ENCODE measurements around the gene AADAT. TPM values are rescaled to one million over a fixed set of nuclear protein-coding genes. Genes with fewer than 3 reads are reported as not detected.
A peak's percentile ranks its signal among the peaks of the same experiment; 100 is the strongest.

Gene AADAT
- total RNA-seq, 1 donor from 2014 or later, result not detected

DNA sequence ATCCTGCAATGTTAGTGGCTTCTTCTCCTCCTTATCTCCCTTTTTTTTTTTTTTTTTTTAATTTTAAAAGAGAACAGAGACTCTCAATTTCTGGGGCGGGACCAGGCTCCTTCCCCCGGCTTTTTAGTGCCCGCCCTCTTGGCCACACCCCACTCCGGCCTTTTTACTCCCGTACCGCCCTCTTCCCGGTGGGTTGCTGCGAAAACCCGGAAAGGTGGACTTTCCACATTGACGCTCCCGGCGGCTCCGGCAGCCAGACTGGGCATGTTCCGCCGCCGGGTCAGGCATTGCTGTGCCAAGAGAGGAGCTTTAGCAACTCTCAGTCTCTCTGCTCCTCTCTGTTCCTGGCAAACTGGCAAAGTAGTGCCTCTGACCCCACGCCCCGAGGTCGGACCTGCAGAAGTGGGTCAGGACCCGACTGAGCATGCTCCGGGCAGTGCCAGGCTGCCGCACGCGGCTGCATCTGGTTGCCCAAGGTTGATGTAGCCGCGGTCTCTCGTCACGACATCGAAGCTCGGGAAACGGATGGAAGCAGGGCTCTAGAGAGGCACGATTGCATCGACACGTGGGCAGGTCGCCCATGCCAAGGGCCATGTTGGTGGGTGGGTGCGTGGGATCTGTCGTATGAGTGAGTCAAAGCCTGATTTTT is 62.5 kb downstream of the AADAT start:
- ChIA-PET CTCF (interaction anchor here (0.8 kb wide), 1 partner anchor 217 kb away, joined by 3 read pairs; no protein-coding TSS in a partner anchor), POLR2A (interaction anchor here (0.7 to 1.0 kb wide), 3 partner anchors 15 to 407 kb away, joined by 3 to 8 read pairs (median 4); partner anchors contain the start of gene CLCN3)
- DNase-seq (peak; percentile 86), ATAC-seq (ENCODE audit: low read depth) (peak; percentile 76)
- Mint-ChIP-seq H3K27ac (peak overlapping the region; percentile 47), H3K36me3 (ENCODE audit: low read depth) (no peaks in the 10 kb centered on the region), H3K9me3 (no peaks in the 10 kb centered on the region), H3K4me1 (peaks cover 13% of the 10 kb centered on the region), H3K4me3 (peak overlapping the region; percentile 89), H3K27me3 (peaks cover 21% of the 10 kb centered on the region)
- TF ChIP-seq, protein P1, sequence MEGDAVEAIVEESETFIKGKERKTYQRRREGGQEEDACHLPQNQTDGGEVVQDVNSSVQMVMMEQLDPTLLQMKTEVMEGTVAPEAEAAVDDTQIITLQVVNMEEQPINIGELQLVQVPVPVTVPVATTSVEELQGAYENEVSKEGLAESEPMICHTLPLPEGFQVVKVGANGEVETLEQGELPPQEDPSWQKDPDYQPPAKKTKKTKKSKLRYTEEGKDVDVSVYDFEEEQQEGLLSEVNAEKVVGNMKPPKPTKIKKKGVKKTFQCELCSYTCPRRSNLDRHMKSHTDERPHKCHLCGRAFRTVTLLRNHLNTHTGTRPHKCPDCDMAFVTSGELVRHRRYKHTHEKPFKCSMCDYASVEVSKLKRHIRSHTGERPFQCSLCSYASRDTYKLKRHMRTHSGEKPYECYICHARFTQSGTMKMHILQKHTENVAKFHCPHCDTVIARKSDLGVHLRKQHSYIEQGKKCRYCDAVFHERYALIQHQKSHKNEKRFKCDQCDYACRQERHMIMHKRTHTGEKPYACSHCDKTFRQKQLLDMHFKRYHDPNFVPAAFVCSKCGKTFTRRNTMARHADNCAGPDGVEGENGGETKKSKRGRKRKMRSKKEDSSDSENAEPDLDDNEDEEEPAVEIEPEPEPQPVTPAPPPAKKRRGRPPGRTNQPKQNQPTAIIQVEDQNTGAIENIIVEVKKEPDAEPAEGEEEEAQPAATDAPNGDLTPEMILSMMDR (IDR thresholded peaks at IDR 0.05), result no peak
- intact Hi-C loops (cut with micrococcal nuclease), result loop anchor here (1.0 to 10.0 kb wide), 5 partner anchors 367 to 1713 kb away; partner anchors contain the start of genes DDX60, NEK1 and SH3RF1

DNA sequence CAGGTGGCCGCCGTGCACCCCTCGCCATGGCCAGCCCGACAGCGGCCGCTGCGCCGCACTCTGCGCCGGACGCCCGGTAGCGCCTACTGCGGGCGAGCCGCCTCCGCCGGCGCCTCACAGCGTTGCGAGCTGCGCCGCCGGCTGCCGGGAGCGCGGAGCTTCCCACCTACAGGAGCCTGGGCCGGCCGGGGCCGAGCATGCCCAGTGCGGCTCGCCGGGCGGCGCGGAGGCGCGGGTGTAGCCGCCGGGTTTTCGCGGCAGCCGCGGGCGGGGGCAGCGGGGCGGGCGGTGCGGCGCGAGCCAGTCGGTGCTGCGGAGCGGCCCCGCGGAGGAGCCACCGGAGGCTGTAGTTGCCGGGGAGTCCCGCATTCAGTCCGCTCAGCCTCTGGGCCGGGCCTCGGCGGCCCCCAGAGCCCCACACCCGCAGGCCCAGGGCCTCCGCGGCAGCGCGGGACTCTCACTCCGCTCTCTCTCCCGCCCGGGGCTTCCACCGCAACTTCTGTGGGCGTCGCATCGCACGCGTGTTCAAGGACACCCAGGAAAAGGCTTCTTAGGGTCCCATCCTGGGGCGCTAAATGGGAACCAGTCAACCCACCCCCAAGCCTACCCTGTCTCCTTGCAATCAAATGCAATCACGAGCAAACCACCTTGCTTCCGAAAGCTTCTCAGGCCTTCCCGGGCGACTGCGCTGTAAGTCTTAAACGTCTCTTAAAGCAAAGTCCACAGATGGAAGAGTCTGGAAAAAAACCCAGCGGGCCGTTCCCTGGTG is 63.3 kb downstream of the AADAT start, which contains the start of gene MFAP3L:
TSS of gene MFAP3L (minus strand) at position 143 of the 769 bp plus-strand sequence. CDS start 20,518 bp downstream, outside the sequence.
- ATAC-seq (ENCODE audit: low read depth) (peak; percentile 78), DNase-seq (peak; percentile 87)
- TF ChIP-seq, protein P1 (IDR thresholded peaks at IDR 0.05), result no peak
- Mint-ChIP-seq H3K27ac (peak within 1 kb of the TSS; percentile 62), H3K4me1 (peaks cover 13% of the 10 kb centered on the region), H3K9me3 (no peaks in the 10 kb centered on the region), H3K4me3 (peak within 1 kb of the TSS; percentile 89), H3K36me3 (ENCODE audit: low read depth) (no peaks in the 10 kb centered on the region), H3K27me3 (peaks cover 21% of the 10 kb centered on the region)
- POLR2A ChIA-PET, result interaction anchor here (1.0 to 1.4 kb wide), 2 partner anchors 406 to 415 kb away, joined by 3 to 5 read pairs; partner anchors contain the start of gene CLCN3
- CTCF ChIA-PET, result no interaction called here
- intact Hi-C loops (cut with micrococcal nuclease), result loop anchor here (1.0 to 10.0 kb wide), 8 partner anchors 268 to 1712 kb away; partner anchors contain the start of genes CBR4, DDX60, DDX60L and NEK1

DNA sequence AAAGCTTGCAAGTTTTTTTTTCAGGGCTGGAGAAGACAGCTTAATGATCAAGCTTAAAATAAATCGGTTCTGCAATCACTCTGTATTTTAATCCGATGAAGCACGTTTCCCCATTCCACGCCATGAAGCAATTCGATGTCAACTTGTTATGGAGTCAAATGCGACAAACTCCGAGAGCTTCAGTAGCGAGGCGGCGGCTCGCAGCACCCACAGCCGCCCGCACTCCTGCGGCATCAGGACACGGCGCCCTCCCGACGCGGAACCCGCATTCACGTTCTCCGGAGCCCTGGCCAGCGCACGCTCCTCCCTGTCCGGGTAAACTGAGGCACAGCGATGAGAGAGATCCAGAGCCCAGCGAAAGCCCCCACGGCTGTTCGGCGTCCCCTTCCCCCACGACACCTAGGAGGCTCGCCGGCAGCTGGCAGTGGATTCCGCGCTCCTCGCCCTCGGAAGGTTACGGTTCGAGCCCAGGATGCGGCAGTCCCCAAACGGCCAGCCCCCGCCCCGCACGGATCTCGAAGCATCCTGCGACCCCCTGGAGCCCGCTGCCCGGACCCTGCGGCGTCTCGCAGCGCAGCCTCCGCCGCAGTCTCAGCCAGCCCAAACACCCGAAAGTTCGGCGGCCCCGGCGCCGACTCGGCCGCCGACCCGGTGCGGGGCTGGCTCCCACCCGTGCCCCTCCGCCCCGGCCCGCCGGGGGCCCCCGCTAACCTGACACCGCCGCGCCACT is 64.1 kb downstream of the AADAT start:
- no peaks in the 10 kb centered on the region for H3K9me3 Mint-ChIP-seq
- TF ChIP-seq, protein P1 (IDR thresholded peaks at IDR 0.05), result no peak
- no peak overlapping the region for H3K27ac Mint-ChIP-seq
- no peaks in the 10 kb centered on the region for H3K36me3 Mint-ChIP-seq (ENCODE audit: low read depth)
- H3K4me3 Mint-ChIP-seq, result peak overlapping the region; percentile 79
- DNase-seq (peak; percentile 25), ATAC-seq (ENCODE audit: low read depth) (no peak)
- ChIA-PET CTCF (interaction anchor here (1.2 kb wide), 1 partner anchor 215 kb away, joined by 4 read pairs; no protein-coding TSS in a partner anchor), POLR2A (interaction anchor here (0.7 to 1.4 kb wide), 2 partner anchors 10 to 414 kb away, joined by 4 to 5 read pairs; no protein-coding TSS in a partner anchor)
- H3K27me3 Mint-ChIP-seq, result peaks cover 20% of the 10 kb centered on the region
- intact Hi-C loops (cut with micrococcal nuclease), result loop anchor here (1.0 to 10.0 kb wide), 7 partner anchors 267 to 1711 kb away; partner anchors contain the start of genes CBR4, DDX60, DDX60L and SH3RF1
- peaks cover 13% of the 10 kb centered on the region for H3K4me1 Mint-ChIP-seq

DNA sequence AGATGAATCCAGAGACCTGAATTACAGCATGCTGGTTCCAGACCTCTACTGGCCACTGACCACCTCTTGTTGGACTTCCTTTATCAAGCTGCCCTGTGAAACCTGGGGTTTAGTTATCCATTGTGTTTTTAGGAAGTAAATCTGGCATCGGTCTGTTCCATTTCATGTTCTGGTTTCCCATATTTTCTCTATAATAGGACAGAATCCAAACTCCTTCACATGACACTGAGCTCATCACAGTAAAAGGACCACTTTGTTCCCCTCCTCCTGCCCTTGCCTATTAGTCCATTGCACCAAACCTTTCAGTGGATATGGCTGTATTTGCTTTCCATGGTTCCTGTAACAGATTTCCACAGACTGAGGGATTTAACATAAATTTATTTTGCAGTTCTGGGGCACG is 67.5 kb downstream of the AADAT start:
- Mint-ChIP-seq H3K4me3 (no peak overlapping the region), H3K27me3 (peaks cover 10% of the 10 kb centered on the region), H3K9me3 (no peaks in the 10 kb centered on the region), H3K27ac (no peak overlapping the region), H3K36me3 (ENCODE audit: low read depth) (no peaks in the 10 kb centered on the region), H3K4me1 (peaks cover 6% of the 10 kb centered on the region)
- DNase-seq (no peak), ATAC-seq (ENCODE audit: low read depth) (no peak)
- intact Hi-C loops (cut with micrococcal nuclease), result loop anchor here (10.0 kb wide), 1 partner anchor 1707 kb away; the partner anchor contains the start of gene DDX60
- TF ChIP-seq, protein P1 (IDR thresholded peaks at IDR 0.05), result no peak
- ChIA-PET POLR2A (no interaction called here), CTCF (no interaction called here)

Measured in activated B cell treated with CpG ODN at 0.5 μM for 24 hours (primary cell).